Chondrocyte (in vitro differentiated cells): ENCODE data around the gene EEPD1. TPM values are rescaled to one million over a fixed set of nuclear protein-coding genes. Genes with fewer than 3 reads are reported as not detected.

ENCODE experiments used
- DNase-seq: peaks from one replicate; pipeline ENCODE4 v3.0.0; 2021; ENCODE audit warnings: mixed read lengths, low spot score
- H3K27ac Mint-ChIP-seq: one replicate; pipeline ENCODE4 v1.8.0; 2021; ENCODE audit warnings: mild to moderate bottlenecking, moderate library complexity, mixed read lengths; ENCODE audit not compliant: unreplicated experiment
- H3K27me3 Mint-ChIP-seq: 2 replicates; pipeline ENCODE4 v1.8.0; 2021; ENCODE audit warnings: low read depth, mixed read lengths
- H3K36me3 Mint-ChIP-seq: 2 replicates; pipeline ENCODE4 v1.8.0; 2021; ENCODE audit warnings: low read depth, mixed read lengths
- H3K4me1 Mint-ChIP-seq: 2 replicates; pipeline ENCODE4 v1.8.0; 2021; ENCODE audit warnings: low read depth, mild to moderate bottlenecking, mixed read lengths
- H3K4me3 Mint-ChIP-seq: one replicate; pipeline ENCODE4 v1.8.0; 2021; ENCODE audit warnings: mild to moderate bottlenecking, moderate library complexity, mixed read lengths; ENCODE audit not compliant: unreplicated experiment
- H3K9me3 Mint-ChIP-seq: 2 replicates; pipeline ENCODE4 v1.8.0; 2021; ENCODE audit warnings: low read depth, mixed read lengths
- CTCF ChIP-seq: fragments of 200-600 bp; sonication (generic); IDR thresholded peaks from 2 replicates; pipeline ENCODE4 v1.5.0; 2021; ENCODE audit warnings: antibody characterized with exemption, mild to moderate bottlenecking, moderate library complexity
- total RNA-seq: library from RNA; stranded (reverse); gene quantifications from 3 replicates; pipeline ENCODE4 v1.2.1, GENCODE V29; 2021

Gene EEPD1
- total RNA-seq, 1 donor from 2014 or later = 5.8 TPM

GRCh38 chr7:36348771-36349170 is 195.7 kb downstream of the EEPD1 start:
- TF ChIP-seq CTCF = no peak
- peaks cover 37% of the 10 kb centered on the region for H3K4me1 Mint-ChIP-seq
- peak overlapping the region; percentile 14 for H3K4me3 Mint-ChIP-seq
- peaks cover 3% of the 10 kb centered on the region for H3K9me3 Mint-ChIP-seq
- peak overlapping the region; percentile 83 for H3K27ac Mint-ChIP-seq
- no peak for DNase-seq
- no peaks in the 10 kb centered on the region for H3K27me3 Mint-ChIP-seq
- H3K36me3 Mint-ChIP-seq = peaks cover 1% of the 10 kb centered on the region

- Mint-ChIP-seq H3K4me3 (no peak overlapping the region), H3K36me3 (peaks cover 1% of the 10 kb centered on the region), H3K9me3 (peaks cover 3% of the 10 kb centered on the region), H3K27ac (peak overlapping the region; percentile 4), H3K4me1 (peaks cover 37% of the 10 kb centered on the region), H3K27me3 (no peaks in the 10 kb centered on the region)
- DNase-seq = no peak
- TF ChIP-seq CTCF = no peak
These were observed 196.6 kb downstream of the EEPD1 start for GRCh38 chr7:36349626-36350025.

Other genes with a start within 250 kb of the EEPD1 start
- gene ANLN, start 236.6 kb downstream of the EEPD1 start, total RNA-seq = 31.2 to 34.8 TPM (median 33.2 TPM) in 3 replicates